SK-N-SH treated with all-trans-retinoic acid at 6 μM for 48 hours (cell line): ENCODE data around the gene JADE3.

Experiments
- ATAC-seq: fragments of 200-7000 bp; cut with Tn5 transposase; 3 replicates; pipeline ENCODE4 v1.9.1; 2020; ENCODE audit warnings: mild to moderate bottlenecking, moderate library complexity
- ARNTL ChIP-seq: fragments of 450-650 bp; formaldehyde crosslinking; IDR thresholded peaks from 2 replicates; pipeline ENCODE4 v1.5.0; 2020; ENCODE audit warnings: low read depth, mild to moderate bottlenecking, moderate library complexity, borderline replicate concordance
- BACH2 ChIP-seq: fragments of 250-450 bp; sonication (Bioruptor Pico); IDR thresholded peaks from 2 replicates; pipeline ENCODE4 v1.9.0; 2021; ENCODE audit warnings: mild to moderate bottlenecking, borderline replicate concordance
- CREB5 ChIP-seq: fragments of 250-450 bp; sonication (Bioruptor Pico); IDR thresholded peaks from 2 replicates; pipeline ENCODE4 v1.5.1; 2020; ENCODE audit warnings: low read depth, mild to moderate bottlenecking, moderate library complexity
- ESRRG ChIP-seq: fragments of 250-450 bp; sonication (Bioruptor Pico); IDR thresholded peaks from 2 replicates; pipeline ENCODE4 v1.6.1; 2021; ENCODE audit warnings: mild to moderate bottlenecking
- GLIS3 ChIP-seq: fragments of 250-450 bp; sonication (Bioruptor Pico); IDR thresholded peaks from 2 replicates; pipeline ENCODE4 v1.5.0; 2020; ENCODE audit warnings: mild to moderate bottlenecking, moderate library complexity
- ISL1 ChIP-seq: fragments of 250-450 bp; sonication (Bioruptor Pico); IDR thresholded peaks from 2 replicates; pipeline ENCODE4 v2.1.2; 2022; ENCODE audit warnings: mild to moderate bottlenecking, moderate library complexity
- PATZ1 ChIP-seq: fragments of 250-450 bp; sonication (Bioruptor Pico); IDR thresholded peaks from 2 replicates; pipeline ENCODE4 v1.8.0; 2020; ENCODE audit warnings: mild to moderate bottlenecking, moderate library complexity, borderline replicate concordance
- POU6F1 ChIP-seq: fragments of 250-450 bp; sonication (Bioruptor Pico); IDR thresholded peaks from 2 replicates; pipeline ENCODE4 v1.8.0; 2021; ENCODE audit warnings: low read depth, mild to moderate bottlenecking, moderate library complexity, borderline replicate concordance
- RARB ChIP-seq: fragments of 250-450 bp; sonication (Bioruptor Pico); IDR thresholded peaks from 2 replicates; pipeline ENCODE4 v1.8.0; 2021; ENCODE audit warnings: mild to moderate bottlenecking, moderate library complexity
- SNAI2 ChIP-seq: fragments of 250-450 bp; sonication (Bioruptor Pico); IDR thresholded peaks from 2 replicates; pipeline ENCODE4 v1.5.0; 2020; ENCODE audit warnings: mild to moderate bottlenecking, moderate library complexity
- TCF4 ChIP-seq: fragments of 250-450 bp; sonication (Bioruptor Pico); IDR thresholded peaks from 2 replicates; pipeline ENCODE4 v1.8.0; 2021; ENCODE audit warnings: mild to moderate bottlenecking, moderate library complexity, borderline replicate concordance
- TSHZ2 ChIP-seq: fragments of 250-450 bp; sonication (Bioruptor Pico); IDR thresholded peaks from 2 replicates; pipeline ENCODE4 v1.5.0; 2020; ENCODE audit warnings: mild to moderate bottlenecking, moderate library complexity
- ZC3H10 ChIP-seq: fragments of 250-450 bp; sonication (Bioruptor Pico); IDR thresholded peaks from 2 replicates; pipeline ENCODE4 v1.5.1; 2021; ENCODE audit warnings: mild to moderate bottlenecking, moderate library complexity
- ZFP3 ChIP-seq: fragments of 250-450 bp; sonication (Bioruptor Pico); IDR thresholded peaks from 2 replicates; pipeline ENCODE4 v1.5.0; 2020; ENCODE audit warnings: mild to moderate bottlenecking, moderate library complexity
- ZFP30 ChIP-seq: fragments of 450-650 bp; formaldehyde crosslinking; IDR thresholded peaks from 2 replicates; pipeline ENCODE4 v1.5.0; 2022; ENCODE audit warnings: mild to moderate bottlenecking, moderate library complexity
- ZNF565 ChIP-seq: fragments of 450-650 bp; formaldehyde crosslinking; conservative IDR thresholded peaks from 2 replicates; pipeline ENCODE4 v1.5.0; 2020; ENCODE audit warnings: low read depth, mild to moderate bottlenecking, moderate library complexity
- ZNF70 ChIP-seq: fragments of 450-650 bp; formaldehyde crosslinking; IDR thresholded peaks from 2 replicates; pipeline ENCODE4 v1.5.0; 2020; ENCODE audit warnings: mild to moderate bottlenecking, moderate library complexity
- ZNF8 ChIP-seq: fragments of 450-650 bp; formaldehyde crosslinking; IDR thresholded peaks from 2 replicates; pipeline ENCODE4 v1.5.0; 2020; ENCODE audit warnings: mild to moderate bottlenecking, moderate library complexity
- TF ChIP-seq, protein P1 (sequence below): fragments of 250-450 bp; sonication (Bioruptor Pico); IDR thresholded peaks from 2 replicates; pipeline ENCODE4 v1.5.1; 2021; ENCODE audit warnings: mild to moderate bottlenecking, moderate library complexity

Gene JADE3

DNA sequence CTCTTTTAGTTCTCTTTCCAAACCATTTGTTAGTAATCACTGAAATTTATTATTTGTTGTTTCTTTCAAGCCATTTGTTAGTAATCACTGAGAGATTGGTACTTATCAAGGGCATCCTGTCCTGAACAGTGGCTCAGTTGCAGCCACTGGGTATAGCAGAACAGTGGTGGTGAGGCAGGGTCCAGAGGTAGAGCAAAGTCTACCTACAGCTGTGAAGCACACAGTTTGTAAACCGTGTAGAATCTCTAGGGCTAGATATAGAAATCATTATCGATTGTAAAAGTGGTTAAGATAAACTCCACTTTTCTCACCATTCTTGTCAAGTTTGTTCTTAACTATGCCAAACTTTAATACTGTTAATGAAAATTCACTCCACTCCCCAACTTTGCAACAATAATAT, 4.1 kb downstream of the JADE3 start:
- TF ChIP-seq ARNTL: no peak
- no peak for TF ChIP-seq RARB
- TF ChIP-seq ISL1 (CRISPR knock-in tag): no peak
- TF ChIP-seq ZC3H10 (CRISPR knock-in tag): no peak
- no peak for TF ChIP-seq TCF4 (CRISPR knock-in tag)
- TF ChIP-seq POU6F1 (CRISPR knock-in tag): no peak
- no peak for TF ChIP-seq CREB5 (CRISPR knock-in tag)
- no peak for TF ChIP-seq ZNF70 (CRISPR knock-in tag)
- TF ChIP-seq, protein P1, sequence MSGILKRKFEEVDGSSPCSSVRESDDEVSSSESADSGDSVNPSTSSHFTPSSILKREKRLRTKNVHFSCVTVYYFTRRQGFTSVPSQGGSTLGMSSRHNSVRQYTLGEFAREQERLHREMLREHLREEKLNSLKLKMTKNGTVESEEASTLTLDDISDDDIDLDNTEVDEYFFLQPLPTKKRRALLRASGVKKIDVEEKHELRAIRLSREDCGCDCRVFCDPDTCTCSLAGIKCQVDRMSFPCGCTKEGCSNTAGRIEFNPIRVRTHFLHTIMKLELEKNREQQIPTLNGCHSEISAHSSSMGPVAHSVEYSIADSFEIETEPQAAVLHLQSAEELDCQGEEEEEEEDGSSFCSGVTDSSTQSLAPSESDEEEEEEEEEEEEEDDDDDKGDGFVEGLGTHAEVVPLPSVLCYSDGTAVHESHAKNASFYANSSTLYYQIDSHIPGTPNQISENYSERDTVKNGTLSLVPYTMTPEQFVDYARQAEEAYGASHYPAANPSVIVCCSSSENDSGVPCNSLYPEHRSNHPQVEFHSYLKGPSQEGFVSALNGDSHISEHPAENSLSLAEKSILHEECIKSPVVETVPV (CRISPR knock-in tag): no peak
- no peak for TF ChIP-seq ZFP30 (CRISPR knock-in tag)
- TF ChIP-seq ZNF565 (CRISPR knock-in tag): no peak
- no peak for ATAC-seq

DNA sequence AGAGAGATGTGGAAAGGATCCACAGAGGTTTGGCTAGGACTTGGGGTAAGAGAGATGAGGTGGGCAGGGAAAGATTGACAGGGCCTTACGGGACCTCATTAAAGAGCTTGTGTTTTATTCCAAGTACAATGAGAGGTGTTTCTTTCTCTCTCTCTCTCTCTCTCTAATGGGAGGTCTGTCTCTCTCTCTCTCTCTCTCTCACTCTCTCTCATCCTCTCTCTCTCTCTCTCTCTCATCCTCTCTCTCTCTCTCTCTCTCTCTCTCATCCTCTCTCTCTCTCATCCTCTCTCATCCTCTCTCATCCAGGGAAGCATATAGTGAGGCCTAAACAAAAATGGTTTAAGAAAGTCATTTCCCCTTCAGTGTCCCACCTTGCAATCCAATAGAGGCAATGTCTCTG, 5.4 kb downstream of the JADE3 start:
- TF ChIP-seq BACH2 (CRISPR knock-in tag) (no peak), PATZ1 (no peak), CREB5 (CRISPR knock-in tag) (no peak), ZNF8 (CRISPR knock-in tag) (no peak), ARNTL (no peak), GLIS3 (CRISPR knock-in tag) (no peak), TSHZ2 (CRISPR knock-in tag) (no peak), SNAI2 (CRISPR knock-in tag) (no peak), ZC3H10 (CRISPR knock-in tag) (no peak)
- TF ChIP-seq, protein P1 (CRISPR knock-in tag): no peak
- ATAC-seq: no peak

- ATAC-seq: no peak
- TF ChIP-seq POU6F1 (CRISPR knock-in tag) (no peak), SNAI2 (CRISPR knock-in tag) (no peak), RARB (no peak), BACH2 (CRISPR knock-in tag) (no peak), ZNF565 (CRISPR knock-in tag) (no peak), ZC3H10 (CRISPR knock-in tag) (no peak), ESRRG (CRISPR knock-in tag) (no peak), ZFP3 (CRISPR knock-in tag) (no peak), TCF4 (CRISPR knock-in tag) (no peak), ARNTL (no peak), ZFP30 (CRISPR knock-in tag) (no peak), ISL1 (CRISPR knock-in tag) (no peak)
- TF ChIP-seq, protein P1 (CRISPR knock-in tag): no peak
Observed at GRCh38 chrX:46918434-46918833, 6.2 kb downstream of the JADE3 start.
